ENCODE results near the gene TEX14. TPM values are rescaled to one million over a fixed set of nuclear protein-coding genes. Genes with fewer than 3 reads are reported as not detected.

Gene TEX14
- total and polyA plus RNA-seq, 10 of the 15 experiments (the other 5 are each of a cell fraction or from before 2014, with no cell fraction given), result 0.15 to 1.3 (median 0.66) TPM

DNA sequence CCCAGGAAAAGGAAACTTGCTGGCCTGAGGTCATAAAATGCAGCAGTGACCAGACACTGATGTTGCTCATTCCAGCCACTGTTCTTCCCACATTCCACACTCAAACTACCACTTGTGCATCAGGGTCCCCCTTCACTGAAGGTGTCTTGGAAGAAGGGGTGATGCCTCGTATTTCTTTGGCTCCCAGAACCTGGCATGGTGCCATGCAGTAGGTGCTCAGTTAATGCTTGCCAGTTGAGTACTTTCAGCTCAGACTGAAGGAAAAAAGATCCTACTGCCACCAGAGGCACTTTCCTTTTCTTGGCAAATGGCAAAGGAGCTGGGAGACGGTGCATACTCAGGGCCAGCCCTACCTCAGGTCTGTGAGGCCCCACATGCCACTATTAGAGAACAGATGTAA is 73.5 kb downstream of the TEX14 start:
- no peak for ATAC-seq
- TF ChIP-seq CEBPB (IDR thresholded peaks at IDR 0.05; ENCODE audit: borderline replicate concordance in 1 of 2, low read depth in 2 of 2, low read length in 2 of 2) (no peak), SRF (IDR thresholded peaks at IDR 0.05; ENCODE audit: low read depth in 2 of 2, low read length in 2 of 2) (no peak), SMAD1 (IDR thresholded peaks at IDR 0.05; ENCODE audit: low read depth, partially characterized antibody) (no peak), RUNX3 (IDR thresholded peaks at IDR 0.05; ENCODE audit: low read length) (no peak), MTA2 (IDR thresholded peaks at IDR 0.05; ENCODE audit: low read depth) (no peak), RCOR1 (conservative IDR thresholded peaks at IDR 0.05; ENCODE audit: low read depth, low read length) (no peak), IRF4 (IDR thresholded peaks at IDR 0.05; ENCODE audit: low read depth, low read length) (no peak), NR2C2 (IDR thresholded peaks at IDR 0.05; ENCODE audit: borderline replicate concordance, control insufficient read depth, insufficient read length, low read depth) (no peak), ZNF207 (IDR thresholded peaks at IDR 0.05; ENCODE audit: borderline replicate concordance) (no peak), ZZZ3 (IDR thresholded peaks at IDR 0.05; ENCODE audit: control insufficient read depth, insufficient read length, low read depth) (no peak), ZNF384 (IDR thresholded peaks at IDR 0.05; ENCODE audit: borderline replicate concordance, low read depth, low read length) (no peak), HDGF (IDR thresholded peaks at IDR 0.05) (no peak), PKNOX1 (IDR thresholded peaks at IDR 0.05) (no peak), BMI1 (IDR thresholded peaks at IDR 0.05; ENCODE audit: borderline replicate concordance) (no peak)
- TF ChIP-seq, protein P1, sequence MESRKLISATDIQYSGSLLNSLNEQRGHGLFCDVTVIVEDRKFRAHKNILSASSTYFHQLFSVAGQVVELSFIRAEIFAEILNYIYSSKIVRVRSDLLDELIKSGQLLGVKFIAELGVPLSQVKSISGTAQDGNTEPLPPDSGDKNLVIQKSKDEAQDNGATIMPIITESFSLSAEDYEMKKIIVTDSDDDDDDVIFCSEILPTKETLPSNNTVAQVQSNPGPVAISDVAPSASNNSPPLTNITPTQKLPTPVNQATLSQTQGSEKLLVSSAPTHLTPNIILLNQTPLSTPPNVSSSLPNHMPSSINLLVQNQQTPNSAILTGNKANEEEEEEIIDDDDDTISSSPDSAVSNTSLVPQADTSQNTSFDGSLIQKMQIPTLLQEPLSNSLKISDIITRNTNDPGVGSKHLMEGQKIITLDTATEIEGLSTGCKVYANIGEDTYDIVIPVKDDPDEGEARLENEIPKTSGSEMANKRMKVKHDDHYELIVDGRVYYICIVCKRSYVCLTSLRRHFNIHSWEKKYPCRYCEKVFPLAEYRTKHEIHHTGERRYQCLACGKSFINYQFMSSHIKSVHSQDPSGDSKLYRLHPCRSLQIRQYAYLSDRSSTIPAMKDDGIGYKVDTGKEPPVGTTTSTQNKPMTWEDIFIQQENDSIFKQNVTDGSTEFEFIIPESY (IDR thresholded peaks at IDR 0.05), result no peak
- TF ChIP-seq, protein P2, sequence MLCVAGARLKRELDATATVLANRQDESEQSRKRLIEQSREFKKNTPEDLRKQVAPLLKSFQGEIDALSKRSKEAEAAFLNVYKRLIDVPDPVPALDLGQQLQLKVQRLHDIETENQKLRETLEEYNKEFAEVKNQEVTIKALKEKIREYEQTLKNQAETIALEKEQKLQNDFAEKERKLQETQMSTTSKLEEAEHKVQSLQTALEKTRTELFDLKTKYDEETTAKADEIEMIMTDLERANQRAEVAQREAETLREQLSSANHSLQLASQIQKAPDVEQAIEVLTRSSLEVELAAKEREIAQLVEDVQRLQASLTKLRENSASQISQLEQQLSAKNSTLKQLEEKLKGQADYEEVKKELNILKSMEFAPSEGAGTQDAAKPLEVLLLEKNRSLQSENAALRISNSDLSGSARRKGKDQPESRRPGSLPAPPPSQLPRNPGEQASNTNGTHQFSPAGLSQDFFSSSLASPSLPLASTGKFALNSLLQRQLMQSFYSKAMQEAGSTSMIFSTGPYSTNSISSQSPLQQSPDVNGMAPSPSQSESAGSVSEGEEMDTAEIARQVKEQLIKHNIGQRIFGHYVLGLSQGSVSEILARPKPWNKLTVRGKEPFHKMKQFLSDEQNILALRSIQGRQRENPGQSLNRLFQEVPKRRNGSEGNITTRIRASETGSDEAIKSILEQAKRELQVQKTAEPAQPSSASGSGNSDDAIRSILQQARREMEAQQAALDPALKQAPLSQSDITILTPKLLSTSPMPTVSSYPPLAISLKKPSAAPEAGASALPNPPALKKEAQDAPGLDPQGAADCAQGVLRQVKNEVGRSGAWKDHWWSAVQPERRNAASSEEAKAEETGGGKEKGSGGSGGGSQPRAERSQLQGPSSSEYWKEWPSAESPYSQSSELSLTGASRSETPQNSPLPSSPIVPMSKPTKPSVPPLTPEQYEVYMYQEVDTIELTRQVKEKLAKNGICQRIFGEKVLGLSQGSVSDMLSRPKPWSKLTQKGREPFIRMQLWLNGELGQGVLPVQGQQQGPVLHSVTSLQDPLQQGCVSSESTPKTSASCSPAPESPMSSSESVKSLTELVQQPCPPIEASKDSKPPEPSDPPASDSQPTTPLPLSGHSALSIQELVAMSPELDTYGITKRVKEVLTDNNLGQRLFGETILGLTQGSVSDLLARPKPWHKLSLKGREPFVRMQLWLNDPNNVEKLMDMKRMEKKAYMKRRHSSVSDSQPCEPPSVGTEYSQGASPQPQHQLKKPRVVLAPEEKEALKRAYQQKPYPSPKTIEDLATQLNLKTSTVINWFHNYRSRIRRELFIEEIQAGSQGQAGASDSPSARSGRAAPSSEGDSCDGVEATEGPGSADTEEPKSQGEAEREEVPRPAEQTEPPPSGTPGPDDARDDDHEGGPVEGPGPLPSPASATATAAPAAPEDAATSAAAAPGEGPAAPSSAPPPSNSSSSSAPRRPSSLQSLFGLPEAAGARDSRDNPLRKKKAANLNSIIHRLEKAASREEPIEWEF (IDR thresholded peaks at IDR 0.05; ENCODE audit: insufficient replicate concordance, low read depth, low read length), result no peak
- DNase-seq (ENCODE audit: low read depth, low spot score), result no peak
- ChIA-PET CTCF (interaction anchor here (0.5 to 1.6 kb wide), 4 partner anchors 11 to 29 kb away, joined by 3 to 9 read pairs (median 4); no protein-coding TSS in a partner anchor), POLR2A (interaction anchor here (1.0 to 2.9 kb wide), 3 partner anchors 8 to 13 kb away, joined by 3 to 14 read pairs (median 6); no protein-coding TSS in a partner anchor), RAD21 (ENCODE audit: unreplicated experiment) (interaction anchor here (0.5 to 2.7 kb wide), 4 partner anchors 10 to 387 kb away, joined by 3 to 15 read pairs (median 4); no protein-coding TSS in a partner anchor), SMC1A (ENCODE audit: uncharacterized antibody, unreplicated experiment) (interaction anchor here (0.7 to 4.3 kb wide), 7 partner anchors 12 to 99 kb away, joined by 3 to 28 read pairs (median 3); no protein-coding TSS in a partner anchor)
- no peak for FAIRE-seq
- Histone ChIP-seq H3K4me2 (ENCODE audit: control insufficient read depth, insufficient read depth) (peak overlapping the region; percentile 81; the same call in 1 of the 2 replicates), H2AFZ (ENCODE audit: control insufficient read depth, low read depth, low read length) (peak overlapping the region; percentile 37), H3K4me3 (no peak overlapping the region), H3K4me1 (ENCODE audit: control insufficient read depth, insufficient read depth, low read length) (peaks cover 74% of the 10 kb centered on the region), H4K20me1 (ENCODE audit: control insufficient read depth, insufficient read depth) (no peaks in the 10 kb centered on the region), H3K27me3 (replicated peaks in 1 of 2; ENCODE audit: control insufficient read depth in 2 of 2, insufficient read depth in 2 of 2, low read length in 1 of 2) (no peaks in the 10 kb centered on the region), H3K79me2 (ENCODE audit: control insufficient read depth, insufficient read depth, low read length) (no peaks in the 10 kb centered on the region), H3K9me3 (replicated peaks; ENCODE audit: control insufficient read depth, insufficient read depth, low read length) (no peaks in the 10 kb centered on the region), H3K27ac (ENCODE audit: control insufficient read depth, insufficient read depth) (peak overlapping the region; percentile 51), H3K9ac (ENCODE audit: control insufficient read depth, insufficient read depth, low read length) (no peak overlapping the region; the same call in 1 of the 2 replicates), H3K36me3 (ENCODE audit: control insufficient read depth in 2 of 2, insufficient read depth in 2 of 2, low read length in 1 of 2) (no peaks in the 10 kb centered on the region)
- 63% methylated on average over 2 of the region's 2 CpGs for WGBS (ENCODE audit: insufficient coverage, insufficient replicate concordance, low lambda C conversion rate, missing lambda C conversion rate)
- in situ Hi-C loops (cut with MboI), result no loop called here
- intact Hi-C loops (cut with micrococcal nuclease; ENCODE audit: unreplicated experiment), result loop anchor here (5.0 kb wide), 1 partner anchor 101 kb away; no protein-coding TSS in a partner anchor
- BruUV-seq (replicated peaks), result no TSS peak

Data from GM12878 (cell line).